SK-N-SH treated with all-trans-retinoic acid at 6 μM for 48 hours (cell line): ENCODE measurements around the gene LHX5.

ENCODE experiments used
- ATAC-seq: fragments of 200-7000 bp; cut with Tn5 transposase; 3 replicates; pipeline ENCODE4 v1.9.1; 2020; ENCODE audit warnings: mild to moderate bottlenecking, moderate library complexity
- ARNTL ChIP-seq: fragments of 450-650 bp; formaldehyde crosslinking; IDR thresholded peaks from 2 replicates; pipeline ENCODE4 v1.5.0; 2020; ENCODE audit warnings: low read depth, mild to moderate bottlenecking, moderate library complexity, borderline replicate concordance
- BACH2 ChIP-seq: fragments of 250-450 bp; sonication (Bioruptor Pico); IDR thresholded peaks from 2 replicates; pipeline ENCODE4 v1.9.0; 2021; ENCODE audit warnings: mild to moderate bottlenecking, borderline replicate concordance
- CREB5 ChIP-seq: fragments of 250-450 bp; sonication (Bioruptor Pico); IDR thresholded peaks from 2 replicates; pipeline ENCODE4 v1.5.1; 2020; ENCODE audit warnings: low read depth, mild to moderate bottlenecking, moderate library complexity
- CSDC2 ChIP-seq: fragments of 250-450 bp; sonication (Bioruptor Pico); IDR thresholded peaks from 2 replicates; pipeline ENCODE4 v1.5.0; 2020; ENCODE audit warnings: mild to moderate bottlenecking, moderate library complexity
- ESRRG ChIP-seq: fragments of 250-450 bp; sonication (Bioruptor Pico); IDR thresholded peaks from 2 replicates; pipeline ENCODE4 v1.6.1; 2021; ENCODE audit warnings: mild to moderate bottlenecking
- GLIS3 ChIP-seq: fragments of 250-450 bp; sonication (Bioruptor Pico); IDR thresholded peaks from 2 replicates; pipeline ENCODE4 v1.5.0; 2020; ENCODE audit warnings: mild to moderate bottlenecking, moderate library complexity
- ISL1 ChIP-seq: fragments of 250-450 bp; sonication (Bioruptor Pico); IDR thresholded peaks from 2 replicates; pipeline ENCODE4 v2.1.2; 2022; ENCODE audit warnings: mild to moderate bottlenecking, moderate library complexity
- OSR1 ChIP-seq: fragments of 250-450 bp; sonication (Bioruptor Pico); IDR thresholded peaks from 2 replicates; pipeline ENCODE4 v1.8.0; 2022; ENCODE audit warnings: moderate library complexity, mild to moderate bottlenecking, inconsistent platforms
- POU6F1 ChIP-seq: fragments of 250-450 bp; sonication (Bioruptor Pico); IDR thresholded peaks from 2 replicates; pipeline ENCODE4 v1.8.0; 2021; ENCODE audit warnings: low read depth, mild to moderate bottlenecking, moderate library complexity, borderline replicate concordance
- PPARA ChIP-seq: fragments of 250-450 bp; sonication (Bioruptor Pico); IDR thresholded peaks from 2 replicates; pipeline ENCODE4 v1.5.0; 2020; ENCODE audit warnings: mild to moderate bottlenecking, borderline replicate concordance
- RARB ChIP-seq: fragments of 250-450 bp; sonication (Bioruptor Pico); IDR thresholded peaks from 2 replicates; pipeline ENCODE4 v1.8.0; 2021; ENCODE audit warnings: mild to moderate bottlenecking, moderate library complexity
- SNAI2 ChIP-seq: fragments of 250-450 bp; sonication (Bioruptor Pico); IDR thresholded peaks from 2 replicates; pipeline ENCODE4 v1.5.0; 2020; ENCODE audit warnings: mild to moderate bottlenecking, moderate library complexity
- TCF4 ChIP-seq: fragments of 250-450 bp; sonication (Bioruptor Pico); IDR thresholded peaks from 2 replicates; pipeline ENCODE4 v1.8.0; 2021; ENCODE audit warnings: mild to moderate bottlenecking, moderate library complexity, borderline replicate concordance
- TOX ChIP-seq: fragments of 250-450 bp; sonication (Bioruptor Pico); IDR thresholded peaks from 2 replicates; pipeline ENCODE4 v1.8.0; 2021; ENCODE audit warnings: mild to moderate bottlenecking, moderate library complexity, borderline replicate concordance
- ZC3H10 ChIP-seq: fragments of 250-450 bp; sonication (Bioruptor Pico); IDR thresholded peaks from 2 replicates; pipeline ENCODE4 v1.5.1; 2021; ENCODE audit warnings: mild to moderate bottlenecking, moderate library complexity
- ZFP3 ChIP-seq: fragments of 250-450 bp; sonication (Bioruptor Pico); IDR thresholded peaks from 2 replicates; pipeline ENCODE4 v1.5.0; 2020; ENCODE audit warnings: mild to moderate bottlenecking, moderate library complexity
- ZFP30 ChIP-seq: fragments of 450-650 bp; formaldehyde crosslinking; IDR thresholded peaks from 2 replicates; pipeline ENCODE4 v1.5.0; 2022; ENCODE audit warnings: mild to moderate bottlenecking, moderate library complexity
- ZNF70 ChIP-seq: fragments of 450-650 bp; formaldehyde crosslinking; IDR thresholded peaks from 2 replicates; pipeline ENCODE4 v1.5.0; 2020; ENCODE audit warnings: mild to moderate bottlenecking, moderate library complexity
- ZNF8 ChIP-seq: fragments of 450-650 bp; formaldehyde crosslinking; IDR thresholded peaks from 2 replicates; pipeline ENCODE4 v1.5.0; 2020; ENCODE audit warnings: mild to moderate bottlenecking, moderate library complexity
- TF ChIP-seq, protein P1 (sequence below): fragments of 250-450 bp; sonication (Bioruptor Pico); IDR thresholded peaks from 2 replicates; pipeline ENCODE4 v1.5.1; 2021; ENCODE audit warnings: mild to moderate bottlenecking, moderate library complexity
- TF ChIP-seq, protein P2 (sequence below): fragments of 250-450 bp; sonication (Bioruptor Pico); IDR thresholded peaks from 2 replicates; pipeline ENCODE4 v1.5.0; 2020; ENCODE audit warnings: mild to moderate bottlenecking, moderate library complexity

LHX5 gene

DNA sequence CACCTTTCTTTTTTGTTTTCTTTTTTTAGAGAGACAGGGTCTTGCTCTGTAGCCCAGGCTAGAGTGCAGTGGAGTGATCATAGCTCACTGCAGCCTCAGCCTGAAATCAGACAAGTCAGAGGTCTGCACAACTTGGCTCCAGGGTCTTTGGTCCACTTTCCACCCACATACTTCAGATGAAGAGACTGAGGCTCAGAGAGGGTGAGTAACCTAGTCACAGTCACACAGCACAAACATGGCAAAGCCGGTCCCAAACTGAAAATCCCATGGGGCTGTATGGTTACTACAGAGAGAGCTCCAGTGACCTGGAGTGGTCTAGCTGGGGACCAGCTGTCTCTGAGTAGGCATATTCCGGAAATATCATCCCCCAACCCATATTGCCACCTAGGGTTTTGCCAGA is 19.2 kb downstream of the LHX5 start:
- no peak for TF ChIP-seq ZC3H10 (CRISPR knock-in tag)
- no peak for TF ChIP-seq TCF4 (CRISPR knock-in tag)
- TF ChIP-seq CSDC2 (CRISPR knock-in tag) = no peak
- no peak for TF ChIP-seq ISL1 (CRISPR knock-in tag)
- TF ChIP-seq GLIS3 (CRISPR knock-in tag) = no peak
- TF ChIP-seq, protein P1, sequence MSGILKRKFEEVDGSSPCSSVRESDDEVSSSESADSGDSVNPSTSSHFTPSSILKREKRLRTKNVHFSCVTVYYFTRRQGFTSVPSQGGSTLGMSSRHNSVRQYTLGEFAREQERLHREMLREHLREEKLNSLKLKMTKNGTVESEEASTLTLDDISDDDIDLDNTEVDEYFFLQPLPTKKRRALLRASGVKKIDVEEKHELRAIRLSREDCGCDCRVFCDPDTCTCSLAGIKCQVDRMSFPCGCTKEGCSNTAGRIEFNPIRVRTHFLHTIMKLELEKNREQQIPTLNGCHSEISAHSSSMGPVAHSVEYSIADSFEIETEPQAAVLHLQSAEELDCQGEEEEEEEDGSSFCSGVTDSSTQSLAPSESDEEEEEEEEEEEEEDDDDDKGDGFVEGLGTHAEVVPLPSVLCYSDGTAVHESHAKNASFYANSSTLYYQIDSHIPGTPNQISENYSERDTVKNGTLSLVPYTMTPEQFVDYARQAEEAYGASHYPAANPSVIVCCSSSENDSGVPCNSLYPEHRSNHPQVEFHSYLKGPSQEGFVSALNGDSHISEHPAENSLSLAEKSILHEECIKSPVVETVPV (CRISPR knock-in tag) = no peak
- TF ChIP-seq PPARA = no peak
- TF ChIP-seq SNAI2 (CRISPR knock-in tag) = no peak
- TF ChIP-seq, protein P2, sequence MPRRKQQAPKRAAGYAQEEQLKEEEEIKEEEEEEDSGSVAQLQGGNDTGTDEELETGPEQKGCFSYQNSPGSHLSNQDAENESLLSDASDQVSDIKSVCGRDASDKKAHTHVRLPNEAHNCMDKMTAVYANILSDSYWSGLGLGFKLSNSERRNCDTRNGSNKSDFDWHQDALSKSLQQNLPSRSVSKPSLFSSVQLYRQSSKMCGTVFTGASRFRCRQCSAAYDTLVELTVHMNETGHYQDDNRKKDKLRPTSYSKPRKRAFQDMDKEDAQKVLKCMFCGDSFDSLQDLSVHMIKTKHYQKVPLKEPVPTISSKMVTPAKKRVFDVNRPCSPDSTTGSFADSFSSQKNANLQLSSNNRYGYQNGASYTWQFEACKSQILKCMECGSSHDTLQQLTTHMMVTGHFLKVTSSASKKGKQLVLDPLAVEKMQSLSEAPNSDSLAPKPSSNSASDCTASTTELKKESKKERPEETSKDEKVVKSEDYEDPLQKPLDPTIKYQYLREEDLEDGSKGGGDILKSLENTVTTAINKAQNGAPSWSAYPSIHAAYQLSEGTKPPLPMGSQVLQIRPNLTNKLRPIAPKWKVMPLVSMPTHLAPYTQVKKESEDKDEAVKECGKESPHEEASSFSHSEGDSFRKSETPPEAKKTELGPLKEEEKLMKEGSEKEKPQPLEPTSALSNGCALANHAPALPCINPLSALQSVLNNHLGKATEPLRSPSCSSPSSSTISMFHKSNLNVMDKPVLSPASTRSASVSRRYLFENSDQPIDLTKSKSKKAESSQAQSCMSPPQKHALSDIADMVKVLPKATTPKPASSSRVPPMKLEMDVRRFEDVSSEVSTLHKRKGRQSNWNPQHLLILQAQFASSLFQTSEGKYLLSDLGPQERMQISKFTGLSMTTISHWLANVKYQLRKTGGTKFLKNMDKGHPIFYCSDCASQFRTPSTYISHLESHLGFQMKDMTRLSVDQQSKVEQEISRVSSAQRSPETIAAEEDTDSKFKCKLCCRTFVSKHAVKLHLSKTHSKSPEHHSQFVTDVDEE = no peak
- no peak for TF ChIP-seq ZFP30
- no peak for TF ChIP-seq OSR1 (CRISPR knock-in tag)
- no peak for TF ChIP-seq ZNF70 (CRISPR knock-in tag)
- no peak for TF ChIP-seq RARB (CRISPR knock-in tag)
- TF ChIP-seq TOX (CRISPR knock-in tag) = no peak
- no peak for TF ChIP-seq ZFP3 (CRISPR knock-in tag)
- no peak for TF ChIP-seq ARNTL (CRISPR knock-in tag)
- TF ChIP-seq ESRRG (CRISPR knock-in tag) = no peak
- no peak for TF ChIP-seq POU6F1
- no peak for TF ChIP-seq BACH2 (CRISPR knock-in tag)
- TF ChIP-seq CREB5 (CRISPR knock-in tag) = no peak
- no peak for ATAC-seq

GRCh38 chr12:113449839-113450238 is 21.8 kb downstream of the LHX5 start:
- no peak for ATAC-seq
- TF ChIP-seq PPARA (no peak), OSR1 (CRISPR knock-in tag) (no peak), ARNTL (CRISPR knock-in tag) (no peak), ISL1 (CRISPR knock-in tag) (no peak), BACH2 (CRISPR knock-in tag) (no peak), POU6F1 (no peak), CSDC2 (CRISPR knock-in tag) (no peak), RARB (CRISPR knock-in tag) (no peak), ZNF8 (CRISPR knock-in tag) (no peak), CREB5 (CRISPR knock-in tag) (no peak)
- TF ChIP-seq, protein P1 (CRISPR knock-in tag) = no peak
- TF ChIP-seq, all 23 proteins: peak for 0
